Measurements from ENCODE around the gene GRM1. TPM values are rescaled to one million over a fixed set of nuclear protein-coding genes. Genes with fewer than 3 reads are reported as not detected.

Gene GRM1
- polyA plus RNA-seq, 4 donors, result 0.01 to 0.03 TPM; not detected in 2

GRCh38 chr6:146032387-146032786 lies 3.5 kb downstream of the GRM1 start:
- 44 to 51% (median 50%) methylated on average over 4 of the region's 4 CpGs for WGBS, 3 donors
- FAIRE-seq, result no peak

GRCh38 chr6:146040360-146040759 lies 11.5 kb downstream of the GRM1 start:
- no peak for FAIRE-seq
- no peak for DNase-seq

More at GRCh38 chr6:146032387-146032786, 3.5 kb downstream of the GRM1 start:
- no peaks in the 10 kb centered on the region for H3K4me1 ChIP-seq (ENCODE audit: control insufficient read depth in 3 of 3, insufficient read depth in 2 of 3, low read depth in 1 of 3, low read length in 2 of 3)
- no peak overlapping the region for H3K27ac ChIP-seq (ENCODE audit: low read depth in 1 of 3, low read length in 2 of 3)
- peaks cover 0 to 27% (median 13%) of the 10 kb centered on the region in 3 donors for H3K27me3 ChIP-seq (ENCODE audit: control insufficient read depth in 3 of 3, insufficient read depth in 3 of 3, low read length in 3 of 3)
- no peak overlapping the region for H3K4me3 ChIP-seq (ENCODE audit: low read depth in 1 of 3, low read length in 3 of 3)
- H3K36me3 ChIP-seq (ENCODE audit: control insufficient read depth in 3 of 3, insufficient read depth in 2 of 3, low read depth in 1 of 3, low read length in 3 of 3), result no peaks in the 10 kb centered on the region
- H3K9me3 ChIP-seq (ENCODE audit: control insufficient read depth in 2 of 2, insufficient read depth in 1 of 2, low read depth in 1 of 2, low read length in 1 of 2), result no peaks in the 10 kb centered on the region
- no peak for DNase-seq

GRCh38 chr6:146041282-146041681 lies 12.4 kb downstream of the GRM1 start:
- DNase-seq (no peak), FAIRE-seq (no peak)
- Histone ChIP-seq H3K4me3 (ENCODE audit: low read depth in 1 of 3, low read length in 3 of 3) (no peak overlapping the region), H3K36me3 (ENCODE audit: control insufficient read depth in 3 of 3, insufficient read depth in 2 of 3, low read depth in 1 of 3, low read length in 3 of 3) (no peaks in the 10 kb centered on the region), H3K27ac (ENCODE audit: low read depth in 1 of 3, low read length in 2 of 3) (no peak overlapping the region), H3K4me1 (ENCODE audit: control insufficient read depth in 3 of 3, insufficient read depth in 2 of 3, low read depth in 1 of 3, low read length in 2 of 3) (no peaks in the 10 kb centered on the region), H3K27me3 (ENCODE audit: control insufficient read depth in 3 of 3, insufficient read depth in 3 of 3, low read length in 3 of 3) (no peaks in the 10 kb centered on the region), H3K9me3 (ENCODE audit: control insufficient read depth in 2 of 2, insufficient read depth in 1 of 2, low read depth in 1 of 2, low read length in 1 of 2) (peaks cover 0 to 6% of the 10 kb centered on the region in 2 donors)
- WGBS, 3 donors, result 21 to 38% (median 32%) methylated on average over 1 of the region's 1 CpG

More at GRCh38 chr6:146040360-146040759, 11.5 kb downstream of the GRM1 start:
- H3K27ac ChIP-seq (ENCODE audit: low read depth in 1 of 3, low read length in 2 of 3), result no peak overlapping the region
- no peaks in the 10 kb centered on the region for H3K27me3 ChIP-seq (ENCODE audit: control insufficient read depth in 3 of 3, insufficient read depth in 3 of 3, low read length in 3 of 3)
- no peaks in the 10 kb centered on the region for H3K36me3 ChIP-seq (ENCODE audit: control insufficient read depth in 3 of 3, insufficient read depth in 2 of 3, low read depth in 1 of 3, low read length in 3 of 3)
- peaks cover 0 to 6% of the 10 kb centered on the region in 2 donors for H3K9me3 ChIP-seq (ENCODE audit: control insufficient read depth in 2 of 2, insufficient read depth in 1 of 2, low read depth in 1 of 2, low read length in 1 of 2)
- no peaks in the 10 kb centered on the region for H3K4me1 ChIP-seq (ENCODE audit: control insufficient read depth in 3 of 3, insufficient read depth in 2 of 3, low read depth in 1 of 3, low read length in 2 of 3)
- H3K4me3 ChIP-seq (ENCODE audit: low read depth in 1 of 3, low read length in 3 of 3), result no peak overlapping the region
- WGBS, 3 donors, result 93 to 97% (median 93%) methylated on average over 1 of the region's 1 CpG

GRCh38 chr6:146047371-146047770 lies 18.5 kb downstream of the GRM1 start:
- no peaks in the 10 kb centered on the region for H3K36me3 ChIP-seq (ENCODE audit: control insufficient read depth in 3 of 3, insufficient read depth in 2 of 3, low read depth in 1 of 3, low read length in 3 of 3)
- 32 to 65% (median 34%) methylated on average over 2 of the region's 2 CpGs for WGBS, 3 donors
- no peak for FAIRE-seq

GRCh38 chr6:146050168-146050567 lies 21.3 kb downstream of the GRM1 start:
- WGBS, 3 donors, result 40 to 67% (median 41%) methylated on average over 1 of the region's 1 CpG
- no peak for FAIRE-seq

More at GRCh38 chr6:146047371-146047770, 18.5 kb downstream of the GRM1 start:
- Histone ChIP-seq H3K4me1 (ENCODE audit: control insufficient read depth in 3 of 3, insufficient read depth in 2 of 3, low read depth in 1 of 3, low read length in 2 of 3) (no peaks in the 10 kb centered on the region), H3K9me3 (ENCODE audit: control insufficient read depth in 2 of 2, insufficient read depth in 1 of 2, low read depth in 1 of 2, low read length in 1 of 2) (no peaks in the 10 kb centered on the region), H3K27me3 (ENCODE audit: control insufficient read depth in 3 of 3, insufficient read depth in 3 of 3, low read length in 3 of 3) (no peaks in the 10 kb centered on the region), H3K27ac (ENCODE audit: low read depth in 1 of 3, low read length in 2 of 3) (no peak overlapping the region), H3K4me3 (ENCODE audit: low read depth in 1 of 3, low read length in 3 of 3) (no peak overlapping the region)
- DNase-seq, result no peak

GRCh38 chr6:146056506-146056905 lies 27.6 kb downstream of the GRM1 start:
- H3K36me3 ChIP-seq (ENCODE audit: control insufficient read depth in 3 of 3, insufficient read depth in 2 of 3, low read depth in 1 of 3, low read length in 3 of 3), result no peaks in the 10 kb centered on the region
- WGBS, 3 donors, result 64 to 79% (median 78%) methylated on average over 6 of the region's 6 CpGs
- FAIRE-seq, result no peak
- DNase-seq, result no peak
- H3K4me3 ChIP-seq (ENCODE audit: low read depth in 1 of 3, low read length in 3 of 3), result no peak overlapping the region
- no peak overlapping the region for H3K27ac ChIP-seq (ENCODE audit: low read depth in 1 of 3, low read length in 2 of 3)
- no peaks in the 10 kb centered on the region for H3K27me3 ChIP-seq (ENCODE audit: control insufficient read depth in 3 of 3, insufficient read depth in 3 of 3, low read length in 3 of 3)
- no peaks in the 10 kb centered on the region for H3K4me1 ChIP-seq (ENCODE audit: control insufficient read depth in 3 of 3, insufficient read depth in 2 of 3, low read depth in 1 of 3, low read length in 2 of 3)
- H3K9me3 ChIP-seq (ENCODE audit: control insufficient read depth in 2 of 2, insufficient read depth in 1 of 2, low read depth in 1 of 2, low read length in 1 of 2), result no peaks in the 10 kb centered on the region

More at GRCh38 chr6:146050168-146050567, 21.3 kb downstream of the GRM1 start:
- Histone ChIP-seq H3K4me3 (ENCODE audit: low read depth in 1 of 3, low read length in 3 of 3) (no peak overlapping the region), H3K9me3 (ENCODE audit: control insufficient read depth in 2 of 2, insufficient read depth in 1 of 2, low read depth in 1 of 2, low read length in 1 of 2) (no peaks in the 10 kb centered on the region), H3K4me1 (ENCODE audit: control insufficient read depth in 3 of 3, insufficient read depth in 2 of 3, low read depth in 1 of 3, low read length in 2 of 3) (no peaks in the 10 kb centered on the region), H3K27me3 (ENCODE audit: control insufficient read depth in 3 of 3, insufficient read depth in 3 of 3, low read length in 3 of 3) (no peaks in the 10 kb centered on the region), H3K36me3 (ENCODE audit: control insufficient read depth in 3 of 3, insufficient read depth in 2 of 3, low read depth in 1 of 3, low read length in 3 of 3) (no peaks in the 10 kb centered on the region), H3K27ac (ENCODE audit: low read depth in 1 of 3, low read length in 2 of 3) (no peak overlapping the region)
- DNase-seq, result no peak

- WGBS, 3 donors, result 82 to 87% (median 83%) methylated on average over 2 of the region's 2 CpGs
- no peak overlapping the region for H3K4me3 ChIP-seq (ENCODE audit: low read depth in 1 of 3, low read length in 3 of 3)
- H3K27me3 ChIP-seq (ENCODE audit: control insufficient read depth in 3 of 3, insufficient read depth in 3 of 3, low read length in 3 of 3), result no peaks in the 10 kb centered on the region
- no peak overlapping the region for H3K27ac ChIP-seq (ENCODE audit: low read depth in 1 of 3, low read length in 2 of 3)
- no peak for FAIRE-seq
- DNase-seq, result no peak
- H3K4me1 ChIP-seq (ENCODE audit: control insufficient read depth in 3 of 3, insufficient read depth in 2 of 3, low read depth in 1 of 3, low read length in 2 of 3), result no peaks in the 10 kb centered on the region
- H3K9me3 ChIP-seq (ENCODE audit: control insufficient read depth in 2 of 2, insufficient read depth in 1 of 2, low read depth in 1 of 2, low read length in 1 of 2), result no peaks in the 10 kb centered on the region
- H3K36me3 ChIP-seq (ENCODE audit: control insufficient read depth in 3 of 3, insufficient read depth in 2 of 3, low read depth in 1 of 3, low read length in 3 of 3), result no peaks in the 10 kb centered on the region
Observed at GRCh38 chr6:146065690-146066089, 36.8 kb downstream of the GRM1 start.

- no peak overlapping the region for H3K27ac ChIP-seq (ENCODE audit: low read depth in 1 of 3, low read length in 2 of 3)
- no peaks in the 10 kb centered on the region for H3K9me3 ChIP-seq (ENCODE audit: control insufficient read depth in 2 of 2, insufficient read depth in 1 of 2, low read depth in 1 of 2, low read length in 1 of 2)
- H3K27me3 ChIP-seq (ENCODE audit: control insufficient read depth in 3 of 3, insufficient read depth in 3 of 3, low read length in 3 of 3), result no peaks in the 10 kb centered on the region
- no peaks in the 10 kb centered on the region for H3K4me1 ChIP-seq (ENCODE audit: control insufficient read depth in 3 of 3, insufficient read depth in 2 of 3, low read depth in 1 of 3, low read length in 2 of 3)
- FAIRE-seq (no peak), DNase-seq (no peak)
- H3K36me3 ChIP-seq (ENCODE audit: control insufficient read depth in 3 of 3, insufficient read depth in 2 of 3, low read depth in 1 of 3, low read length in 3 of 3), result no peaks in the 10 kb centered on the region
- 71 to 78% (median 76%) methylated on average over 1 of the region's 1 CpG for WGBS, 3 donors
- no peak overlapping the region for H3K4me3 ChIP-seq (ENCODE audit: low read depth in 1 of 3, low read length in 3 of 3)
Observed at GRCh38 chr6:146066506-146066905, 37.6 kb downstream of the GRM1 start.

- WGBS, 3 donors, result 73 to 83% (median 79%) methylated on average over 2 of the region's 2 CpGs
- no peaks in the 10 kb centered on the region for H3K4me1 ChIP-seq (ENCODE audit: control insufficient read depth in 3 of 3, insufficient read depth in 2 of 3, low read depth in 1 of 3, low read length in 2 of 3)
- DNase-seq (no peak), FAIRE-seq (no peak)
- no peak overlapping the region for H3K27ac ChIP-seq (ENCODE audit: low read depth in 1 of 3, low read length in 2 of 3)
- no peak overlapping the region for H3K4me3 ChIP-seq (ENCODE audit: low read depth in 1 of 3, low read length in 3 of 3)
- no peaks in the 10 kb centered on the region for H3K36me3 ChIP-seq (ENCODE audit: control insufficient read depth in 3 of 3, insufficient read depth in 2 of 3, low read depth in 1 of 3, low read length in 3 of 3)
- no peaks in the 10 kb centered on the region for H3K27me3 ChIP-seq (ENCODE audit: control insufficient read depth in 3 of 3, insufficient read depth in 3 of 3, low read length in 3 of 3)
- no peaks in the 10 kb centered on the region for H3K9me3 ChIP-seq (ENCODE audit: control insufficient read depth in 2 of 2, insufficient read depth in 1 of 2, low read depth in 1 of 2, low read length in 1 of 2)
Observed at GRCh38 chr6:146071781-146072180, 42.9 kb downstream of the GRM1 start.

Measured in small intestine (tissue), 7 donors.